Right lobe of liver (tissue), 6 donors: ENCODE data around the gene SEC23IP. TPM values are rescaled to one million over a fixed set of nuclear protein-coding genes. Genes with fewer than 3 reads are reported as not detected.

Experiments used
- ATAC-seq, 4 donors: fragments of 200-7000 bp; cut with Tn5 transposase; one replicate each; pipeline ENCODE4 v1.9.1; 2020; ENCODE audit warnings: mild to moderate bottlenecking in 4 of 4, moderate library complexity in 4 of 4
- DNase-seq, 3 donors: peaks; one replicate each; pipeline ENCODE4 v3.0.0-alpha.2; 2020
- H3K27ac ChIP-seq, 3 donors: fragments of 200-600 bp; one replicate each; pipeline ENCODE4 v1.8.0; 2022
- H3K27me3 ChIP-seq, 2 donors: fragments of 200-600 bp; one replicate each; pipeline ENCODE4 v1.8.0; 2022
- H3K36me3 ChIP-seq, 4 donors: fragments of 200-600 bp; sonication (generic) in 1 of 4; one replicate each; pipeline versions ENCODE4 v1.5.1 to v1.8.0; 2017 to 2022; ENCODE audit warnings: control low read depth in 1 of 4
- H3K4me1 ChIP-seq, 4 donors: fragments of 200-600 bp; sonication (generic) in 1 of 4; one replicate each; pipeline versions ENCODE4 v1.5.1 to v1.8.0; 2017 to 2022; ENCODE audit warnings: control low read depth in 1 of 4
- H3K4me3 ChIP-seq, 3 donors: fragments of 200-600 bp; one replicate each; pipeline ENCODE4 v1.8.0; 2022
- H3K9me3 ChIP-seq, 4 donors: fragments of 200-600 bp; sonication (generic) in 1 of 4; one replicate each; pipeline versions ENCODE4 v1.5.1 to v1.8.0; 2017 to 2022; ENCODE audit warnings: control low read depth in 1 of 4
- POLR2A ChIP-seq: fragments of 450-650 bp; IDR thresholded peaks from one replicate; pipeline ENCODE4 v1.6.1; 2017; ENCODE audit warnings: antibody characterized with exemption, mild to moderate bottlenecking
- WGBS: methylation state at CpG from one replicate; pipeline ENCODE4 v1.1.6; 2018; ENCODE audit warnings: low coverage, low lambda C conversion rate; ENCODE audit not compliant: insufficient coverage; ENCODE audit errors: missing lambda C conversion rate; 5-methylcytosine and 5-hydroxymethylcytosine counted together
- intact Hi-C, 2 donors: fragments of 100-400 bp; cut with DNase I; formaldehyde crosslinking; loops; one replicate each; pipeline versions ENCODE4 v1.11.2 to v1.14.1; 2022
- total RNA-seq, 6 experiments: library from RNA; depleted of rRNA in 2 of 6; stranded (reverse); fragments of >200 nt in 2 of 6; fragmentation: NEBNext Ultra II Directional in 3 of 6; extraction: Animal tissue kit (Norgen Biotek cat#: 25700) in 3 of 6; gene quantifications; one replicate each; pipeline versions ENCODE4 v1.1.0 to v1.2.4, GENCODE V29; 2016 to 2023
- TF ChIP-seq, protein P1 (sequence below), 4 donors: fragments of 200-600 bp in 3 of 4; fragments of 450-650 bp in 1 of 4; IDR thresholded peaks; one replicate each; pipeline versions ENCODE4 v1.5.1 to v1.8.0; 2016 to 2022; ENCODE audit warnings: antibody characterized with exemption in 4 of 4, mild to moderate bottlenecking in 2 of 4
- donor health status: DM: no; HTN: yes; CAD: no.
- donor health status: DM: no; HTN: no; CAD: no.
- donor health status: DM: no; HTN: no; CAD: no.
- donor health status: DM: no; HTN: yes; CAD: no.
- donor health status: DM: no; HTN: yes; CAD: no.

The SEC23IP gene
- total RNA-seq, 6 experiments from 2014 or later: 22.2 to 34.9 (median 29.2) TPM

DNA sequence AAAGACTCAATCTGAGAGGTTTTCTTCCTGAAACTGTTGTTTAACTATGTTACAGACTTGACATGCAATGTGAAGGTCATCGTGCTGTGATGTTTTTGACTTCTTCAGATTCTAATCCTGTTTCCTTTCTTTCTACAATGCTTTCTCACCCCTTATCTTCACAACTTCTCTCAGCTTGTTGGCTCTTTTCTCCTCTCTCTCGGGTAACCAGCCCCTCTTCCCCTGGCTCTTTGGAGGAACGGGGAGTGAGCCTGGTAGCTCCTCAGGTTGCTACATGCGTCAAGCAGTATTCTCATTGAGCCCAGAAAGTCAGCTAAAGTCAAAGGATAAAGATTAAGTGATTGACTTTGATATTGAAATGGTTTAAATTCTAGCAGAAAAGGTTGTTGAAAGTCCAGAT, 40.1 kb downstream of the SEC23IP start:
- intact Hi-C loops: no loop called here
- DNase-seq (no peak), ATAC-seq (no peak)
- Histone ChIP-seq H3K9me3 (no peaks in the 10 kb centered on the region), H3K36me3 (peaks cover 4 to 85% (median 29%) of the 10 kb centered on the region in 4 donors), H3K4me1 (no peaks in the 10 kb centered on the region), H3K27me3 (no peaks in the 10 kb centered on the region), H3K27ac (no peak overlapping the region), H3K4me3 (no peak overlapping the region)
- WGBS: 90% methylated on average over 4 of the region's 4 CpGs
- TF ChIP-seq, protein P1, sequence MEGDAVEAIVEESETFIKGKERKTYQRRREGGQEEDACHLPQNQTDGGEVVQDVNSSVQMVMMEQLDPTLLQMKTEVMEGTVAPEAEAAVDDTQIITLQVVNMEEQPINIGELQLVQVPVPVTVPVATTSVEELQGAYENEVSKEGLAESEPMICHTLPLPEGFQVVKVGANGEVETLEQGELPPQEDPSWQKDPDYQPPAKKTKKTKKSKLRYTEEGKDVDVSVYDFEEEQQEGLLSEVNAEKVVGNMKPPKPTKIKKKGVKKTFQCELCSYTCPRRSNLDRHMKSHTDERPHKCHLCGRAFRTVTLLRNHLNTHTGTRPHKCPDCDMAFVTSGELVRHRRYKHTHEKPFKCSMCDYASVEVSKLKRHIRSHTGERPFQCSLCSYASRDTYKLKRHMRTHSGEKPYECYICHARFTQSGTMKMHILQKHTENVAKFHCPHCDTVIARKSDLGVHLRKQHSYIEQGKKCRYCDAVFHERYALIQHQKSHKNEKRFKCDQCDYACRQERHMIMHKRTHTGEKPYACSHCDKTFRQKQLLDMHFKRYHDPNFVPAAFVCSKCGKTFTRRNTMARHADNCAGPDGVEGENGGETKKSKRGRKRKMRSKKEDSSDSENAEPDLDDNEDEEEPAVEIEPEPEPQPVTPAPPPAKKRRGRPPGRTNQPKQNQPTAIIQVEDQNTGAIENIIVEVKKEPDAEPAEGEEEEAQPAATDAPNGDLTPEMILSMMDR (IDR thresholded peaks at IDR 0.05): no peak
- no peak for TF ChIP-seq POLR2A

DNA sequence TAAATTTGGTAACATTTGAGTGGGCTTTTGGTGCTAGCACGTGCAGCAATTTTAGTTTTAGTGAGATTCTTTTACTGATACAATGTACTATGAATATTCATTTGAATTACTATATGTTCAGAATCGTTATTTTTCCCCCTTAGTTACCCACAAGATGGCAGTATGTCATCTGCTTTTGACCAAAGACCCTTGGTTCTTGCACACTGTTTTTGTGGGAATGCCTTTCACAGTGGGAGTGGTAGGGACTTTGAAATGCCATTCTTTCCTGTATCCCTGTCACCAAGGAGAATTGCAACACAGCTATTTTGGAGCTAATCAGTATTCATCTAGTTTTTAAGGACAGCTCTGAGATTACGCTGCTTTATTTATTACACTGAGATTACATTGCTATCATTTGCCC, 40.6 kb downstream of the SEC23IP start:
- Histone ChIP-seq H3K4me3 (no peak overlapping the region), H3K27ac (no peak overlapping the region), H3K36me3 (peaks cover 4 to 81% (median 29%) of the 10 kb centered on the region in 4 donors), H3K4me1 (no peaks in the 10 kb centered on the region), H3K27me3 (no peaks in the 10 kb centered on the region), H3K9me3 (no peaks in the 10 kb centered on the region)
- no peak for TF ChIP-seq POLR2A
- TF ChIP-seq, protein P1 (IDR thresholded peaks at IDR 0.05): peak in 2 of 4 donors; percentile 6 to 8
- intact Hi-C loops: no loop called here
- DNase-seq: no peak
- no peak for ATAC-seq
- 64% methylated on average over 3 of the region's 3 CpGs for WGBS

GRCh38 chr10:119940487-119940886, 48.0 kb downstream of the SEC23IP start:
- H3K4me1 ChIP-seq: no peaks in the 10 kb centered on the region
- H3K36me3 ChIP-seq: peaks cover 0 to 49% (median 18%) of the 10 kb centered on the region in 4 donors
- H3K9me3 ChIP-seq: no peaks in the 10 kb centered on the region
- intact Hi-C loops: no loop called here
- no peak overlapping the region for H3K27ac ChIP-seq
- WGBS: 97% methylated on average over 3 of the region's 3 CpGs
- ATAC-seq (no peak), DNase-seq (no peak)
- TF ChIP-seq, protein P1 (IDR thresholded peaks at IDR 0.05): no peak
- no peak for TF ChIP-seq POLR2A
- no peak overlapping the region for H3K4me3 ChIP-seq
- no peaks in the 10 kb centered on the region for H3K27me3 ChIP-seq

DNA sequence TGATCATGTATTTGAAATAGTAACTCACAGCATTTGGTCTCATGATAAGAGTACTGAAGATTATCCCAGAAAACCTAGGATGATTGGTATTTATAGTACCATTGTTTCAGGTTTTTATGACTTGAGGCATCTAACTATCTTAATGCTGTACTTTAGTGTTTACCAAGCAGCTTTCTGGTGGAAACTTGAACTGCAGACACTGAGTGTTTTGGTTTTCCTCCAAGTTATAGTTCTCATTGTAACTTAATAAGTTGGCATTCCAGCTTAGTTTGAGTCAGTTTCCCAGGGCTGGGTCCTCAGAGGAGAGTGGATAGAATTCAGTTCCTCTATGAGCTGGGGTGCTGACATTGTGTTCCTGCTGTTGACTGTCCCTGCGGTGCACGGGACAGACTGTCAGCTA, 50.4 kb downstream of the SEC23IP start:
- ATAC-seq: no peak
- TF ChIP-seq, protein P1 (IDR thresholded peaks at IDR 0.05): no peak
- TF ChIP-seq POLR2A: no peak
- Histone ChIP-seq H3K27ac (no peak overlapping the region), H3K4me1 (no peaks in the 10 kb centered on the region), H3K27me3 (no peaks in the 10 kb centered on the region), H3K9me3 (no peaks in the 10 kb centered on the region), H3K4me3 (no peak overlapping the region), H3K36me3 (peaks cover 0 to 34% (median 13%) of the 10 kb centered on the region in 4 donors)
- intact Hi-C loops: no loop called here
- DNase-seq: no peak
- WGBS: no CpG with 5 or more reads among the region's 2 CpGs

GRCh38 chr10:119945805-119946204, 53.3 kb downstream of the SEC23IP start:
- 90% methylated on average over 3 of the region's 3 CpGs for WGBS
- Histone ChIP-seq H3K4me3 (no peak overlapping the region), H3K36me3 (peaks cover 0 to 24% (median 9%) of the 10 kb centered on the region in 4 donors), H3K4me1 (no peaks in the 10 kb centered on the region), H3K27ac (no peak overlapping the region), H3K27me3 (no peaks in the 10 kb centered on the region), H3K9me3 (no peaks in the 10 kb centered on the region)
- DNase-seq (no peak), ATAC-seq (no peak)
- intact Hi-C loops: no loop called here
- TF ChIP-seq, protein P1 (IDR thresholded peaks at IDR 0.05): no peak
- TF ChIP-seq POLR2A: no peak
